ENCODE data around the gene PCBP3. TPM values are rescaled to one million over a fixed set of nuclear protein-coding genes. Genes with fewer than 3 reads are reported as not detected.

Gene PCBP3
- total RNA-seq, 2 experiments from 2014 or later, result 1.9 to 2.2 TPM

GRCh38 chr21:45818276-45818903 lies 174.9 kb downstream of the PCBP3 start:
- H3K36me3 Mint-ChIP-seq (ENCODE audit: low read depth), result no peaks in the 10 kb centered on the region
- no peaks in the 10 kb centered on the region for H3K9me3 Mint-ChIP-seq
- peak; percentile 31 for DNase-seq
- peak; percentile 74 for ATAC-seq
- H3K4me1 Mint-ChIP-seq (ENCODE audit: low read depth), result peaks cover 37% of the 10 kb centered on the region
- intact Hi-C loops (cut with micrococcal nuclease), result loop anchor here (2.0 to 5.0 kb wide), 2 partner anchors 50 to 266 kb away; no protein-coding TSS in a partner anchor
- H3K4me3 Mint-ChIP-seq, result peak overlapping the region; percentile 51
- ChIA-PET POLR2A (interaction anchor here (0.6 to 2.7 kb wide), 5 partner anchors 50 to 347 kb away, joined by 3 to 10 read pairs (median 3); no protein-coding TSS in a partner anchor), CTCF (interaction anchor here (0.7 to 2.3 kb wide), 6 partner anchors 69 to 526 kb away, joined by 3 to 7 read pairs (median 4); no protein-coding TSS in a partner anchor)
- H3K27ac Mint-ChIP-seq, result peak overlapping the region; percentile 95
- TF ChIP-seq CTCF (IDR thresholded peaks at IDR 0.05), result no peak
- peaks cover 5% of the 10 kb centered on the region for H3K27me3 Mint-ChIP-seq

GRCh38 chr21:45818904-45819285 lies 175.4 kb downstream of the PCBP3 start:
- Mint-ChIP-seq H3K27me3 (peaks cover 5% of the 10 kb centered on the region), H3K36me3 (ENCODE audit: low read depth) (no peaks in the 10 kb centered on the region), H3K4me1 (ENCODE audit: low read depth) (peaks cover 37% of the 10 kb centered on the region), H3K27ac (peak overlapping the region; percentile 95), H3K9me3 (no peaks in the 10 kb centered on the region), H3K4me3 (peak overlapping the region; percentile 51)
- no peak for TF ChIP-seq CTCF (IDR thresholded peaks at IDR 0.05)
- intact Hi-C loops (cut with micrococcal nuclease), result loop anchor here (2.0 to 5.0 kb wide), 2 partner anchors 50 to 267 kb away; no protein-coding TSS in a partner anchor
- POLR2A ChIA-PET, result interaction anchor here (1.2 to 2.7 kb wide), 4 partner anchors 50 to 348 kb away, joined by 3 to 10 read pairs (median 3); no protein-coding TSS in a partner anchor
- DNase-seq, result peak; percentile 95
- CTCF ChIA-PET, result interaction anchor here (1.3 to 2.3 kb wide), 8 partner anchors 52 to 678 kb away, joined by 3 to 7 read pairs (median 4); no protein-coding TSS in a partner anchor
- peak; percentile 85 for ATAC-seq

GRCh38 chr21:45819478-45820170 lies 176.1 kb downstream of the PCBP3 start:
- ChIA-PET POLR2A (interaction anchor here (1.3 to 2.7 kb wide), 4 partner anchors 9 to 348 kb away, joined by 3 to 10 read pairs (median 3); no protein-coding TSS in a partner anchor), CTCF (interaction anchor here (1.1 to 2.4 kb wide), 15 partner anchors 44 to 679 kb away, joined by 3 to 7 read pairs (median 4); no protein-coding TSS in a partner anchor)
- DNase-seq (peak; percentile 38), ATAC-seq (no peak)
- Mint-ChIP-seq H3K4me3 (no peak overlapping the region), H3K27ac (peak overlapping the region; percentile 95), H3K36me3 (ENCODE audit: low read depth) (no peaks in the 10 kb centered on the region), H3K27me3 (peaks cover 5% of the 10 kb centered on the region), H3K9me3 (no peaks in the 10 kb centered on the region), H3K4me1 (ENCODE audit: low read depth) (peaks cover 37% of the 10 kb centered on the region)
- TF ChIP-seq CTCF (IDR thresholded peaks at IDR 0.05), result no peak
- intact Hi-C loops (cut with micrococcal nuclease), result loop anchor here (2.0 to 10.0 kb wide), 5 partner anchors 51 to 525 kb away; no protein-coding TSS in a partner anchor

- intact Hi-C loops (cut with micrococcal nuclease), result loop anchor here (10.0 kb wide), 3 partner anchors 126 to 526 kb away; no protein-coding TSS in a partner anchor
- peak; percentile 51 for ATAC-seq
- Mint-ChIP-seq H3K36me3 (ENCODE audit: low read depth) (no peaks in the 10 kb centered on the region), H3K27me3 (peaks cover 5% of the 10 kb centered on the region), H3K4me3 (no peak overlapping the region), H3K4me1 (ENCODE audit: low read depth) (peaks cover 37% of the 10 kb centered on the region), H3K27ac (no peak overlapping the region), H3K9me3 (no peaks in the 10 kb centered on the region)
- TF ChIP-seq CTCF (IDR thresholded peaks at IDR 0.05), result peak; percentile 91
- ChIA-PET POLR2A (interaction anchor here (0.7 to 2.7 kb wide), 4 partner anchors 8 to 349 kb away, joined by 3 to 10 read pairs (median 3); no protein-coding TSS in a partner anchor), CTCF (interaction anchor here (0.7 to 2.4 kb wide), 17 partner anchors 11 to 680 kb away, joined by 3 to 7 read pairs (median 4); no protein-coding TSS in a partner anchor)
- DNase-seq, result peak; percentile 82
Observed at GRCh38 chr21:45820171-45821091, 176.9 kb downstream of the PCBP3 start.
